GM18867 (cell line): ENCODE measurements around the gene AVPI1.

ENCODE experiments used
- ATAC-seq: cut with Tn5 transposase; IDR thresholded peaks from one replicate; pipeline ENCODE4 v1.9.1; 2021; ENCODE audit warnings: mild to moderate bottlenecking, moderate library complexity; ENCODE audit not compliant: unreplicated experiment

AVPI1 gene

GRCh38 chr10:97686962-97687784 is at the start of gene AVPI1:
Gene AVPI1, minus strand, starts transcription at chr10:97687241. Its CDS starts 7,336 bp downstream, at chr10:97679905.
- ATAC-seq, result peak; percentile 90

- peak; percentile 25 for ATAC-seq
Observed at GRCh38 chr10:97736403-97736901, 49.4 kb upstream of the AVPI1 start.

GRCh38 chr10:97734021-97734420 is 47.0 kb upstream of the AVPI1 start:
- ATAC-seq, result no peak

- ATAC-seq, result no peak
Observed at GRCh38 chr10:97733256-97733655, 46.2 kb upstream of the AVPI1 start.

GRCh38 chr10:97732052-97732359 is 45.0 kb upstream of the AVPI1 start:
- no peak for ATAC-seq

GRCh38 chr10:97731346-97732051 is 44.5 kb upstream of the AVPI1 start:
- ATAC-seq, result no peak

- no peak for ATAC-seq
Observed at GRCh38 chr10:97729014-97729413, 42.0 kb upstream of the AVPI1 start.

- ATAC-seq, result no peak
Observed at GRCh38 chr10:97726636-97727178, 39.7 kb upstream of the AVPI1 start.

GRCh38 chr10:97724341-97724941 is 37.4 kb upstream of the AVPI1 start:
- ATAC-seq, result no peak

GRCh38 chr10:97723001-97723400 is 36.0 kb upstream of the AVPI1 start:
- ATAC-seq, result no peak

GRCh38 chr10:97721871-97722780 is 35.1 kb upstream of the AVPI1 start:
- ATAC-seq, result no peak

- ATAC-seq, result no peak
Observed at GRCh38 chr10:97719602-97720001, 32.6 kb upstream of the AVPI1 start.

- no peak for ATAC-seq
Observed at GRCh38 chr10:97718659-97719142, 31.7 kb upstream of the AVPI1 start.

- ATAC-seq, result no peak
Observed at GRCh38 chr10:97718178-97718577, 31.1 kb upstream of the AVPI1 start.

- no peak for ATAC-seq
Observed at GRCh38 chr10:97717627-97718026, 30.6 kb upstream of the AVPI1 start.

GRCh38 chr10:97715259-97715874 is 28.3 kb upstream of the AVPI1 start:
- no peak for ATAC-seq

GRCh38 chr10:97714401-97715258 is 27.6 kb upstream of the AVPI1 start:
- ATAC-seq, result peak; percentile 28

- ATAC-seq, result peak; percentile 83
Observed at GRCh38 chr10:97713826-97714400, 26.9 kb upstream of the AVPI1 start.
